ENCODE measurements around the gene VENTX.

DNA sequence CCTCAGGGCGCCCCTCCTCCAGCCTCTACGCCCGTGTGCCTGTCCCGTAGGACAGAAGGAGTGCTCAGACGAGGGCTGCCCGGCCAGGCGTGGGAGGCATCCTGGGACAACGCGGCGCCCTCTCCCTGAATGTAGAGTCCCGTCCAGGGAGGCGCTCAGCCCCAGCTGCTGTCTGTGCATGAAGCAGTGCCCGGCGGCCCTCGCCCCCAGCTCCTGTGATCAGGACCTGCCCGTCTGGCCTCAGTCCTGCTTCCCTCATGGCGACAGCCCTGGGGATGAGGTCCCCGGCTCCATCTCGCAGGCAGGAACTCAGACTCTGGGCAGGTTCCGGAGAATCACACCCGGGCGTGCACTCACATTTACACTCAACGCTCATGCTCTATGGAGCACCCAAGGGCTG lies 32.5 kb upstream of the VENTX start:
- TF ChIP-seq CTCF (IDR thresholded peaks at IDR 0.05) = no peak
- no peak for TF ChIP-seq POLR2A (IDR thresholded peaks at IDR 0.05)

All from body of pancreas (tissue), 4 donors.